ENCODE data around the gene PCSK1N.
A peak's percentile ranks its signal among the peaks of the same experiment; 100 is the strongest.
"Not testable (repeated sequence)": the region's sequence is repeated elsewhere in the genome, so short reads cannot be mapped to it uniquely, and the experiment has no call there.

The PCSK1N gene, protein sequence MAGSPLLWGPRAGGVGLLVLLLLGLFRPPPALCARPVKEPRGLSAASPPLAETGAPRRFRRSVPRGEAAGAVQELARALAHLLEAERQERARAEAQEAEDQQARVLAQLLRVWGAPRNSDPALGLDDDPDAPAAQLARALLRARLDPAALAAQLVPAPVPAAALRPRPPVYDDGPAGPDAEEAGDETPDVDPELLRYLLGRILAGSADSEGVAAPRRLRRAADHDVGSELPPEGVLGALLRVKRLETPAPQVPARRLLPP

DNA sequence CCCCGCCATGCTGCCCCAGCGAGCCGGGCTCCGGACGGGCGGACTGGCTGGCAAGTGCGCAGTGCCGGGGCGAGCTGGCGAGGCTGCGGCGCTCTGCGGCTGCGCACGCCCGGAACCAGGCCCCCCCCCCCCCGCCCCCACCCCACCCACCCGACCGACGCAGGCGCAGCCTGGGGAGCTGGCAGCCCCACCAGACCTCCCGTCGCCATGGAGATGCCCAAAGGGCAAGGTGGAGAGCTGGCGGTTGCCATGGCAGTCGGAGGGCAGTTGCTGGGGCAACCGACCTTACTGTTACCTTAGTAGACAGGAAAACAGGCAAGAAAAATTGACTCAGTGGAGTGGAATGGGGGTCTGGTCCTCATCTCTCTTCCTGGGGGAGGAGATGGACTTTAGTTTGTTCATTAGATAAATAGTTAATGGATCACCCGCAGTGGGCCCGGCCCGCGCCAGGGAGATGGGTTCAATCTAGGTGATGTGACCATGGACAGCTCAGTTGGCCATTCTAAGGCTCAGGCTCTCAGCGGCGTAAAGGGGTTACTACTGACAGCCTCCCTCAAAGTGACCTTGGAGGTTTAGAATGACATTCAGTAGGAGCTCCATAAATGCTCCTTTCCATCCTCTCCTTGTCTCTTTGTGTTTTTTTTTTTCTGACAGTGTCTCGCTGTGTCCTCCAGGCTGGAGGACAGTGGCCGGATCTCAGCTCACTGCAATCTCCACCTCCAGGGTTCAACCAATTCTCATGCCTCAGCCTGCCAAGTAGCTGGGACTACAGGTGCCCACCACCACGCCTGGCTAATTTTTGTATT lies at the start of gene PCSK1N:
PCSK1N (minus strand) TSS at position 87 of the 806 bp plus-strand sequence; CDS start at position 9, 78 bp downstream.
- Histone ChIP-seq H4K20me1 (no peaks in the 10 kb centered on the region), H3K27me3 (peaks cover 41% of the 10 kb centered on the region), H3K4me2 (no peak within 1 kb of the TSS), H3K4me1 (no peaks in the 10 kb centered on the region), H3K9ac (no peak within 1 kb of the TSS), H3K36me3 (no peaks in the 10 kb centered on the region), H3K9me3 (peaks cover 12% of the 10 kb centered on the region; the same call in 1 of the 2 replicates), H3K4me3 (no peak within 1 kb of the TSS), H3K27ac (no peak within 1 kb of the TSS)
- no peak for TF ChIP-seq Cebpa-rat (IDR thresholded peaks at IDR 0.05)

GRCh38 chrX:48883729-48884128 lies 48.3 kb upstream of the PCSK1N start:
- H3K9me3 ChIP-seq, result no peaks in the 10 kb centered on the region
- H3K9ac ChIP-seq, result no peak overlapping the region
- TF ChIP-seq Cebpa-rat (IDR thresholded peaks at IDR 0.05), result no peak
- H3K27me3 ChIP-seq, result peaks cover 10% of the 10 kb centered on the region; the same call in 1 of the 2 replicates
- H3K4me3 ChIP-seq, result no peak overlapping the region
- H3K27ac ChIP-seq, result no peak overlapping the region
- no peaks in the 10 kb centered on the region for H3K4me1 ChIP-seq
- H3K4me2 ChIP-seq, result no peak overlapping the region
- no peaks in the 10 kb centered on the region for H4K20me1 ChIP-seq
- no peaks in the 10 kb centered on the region for H3K36me3 ChIP-seq

- not testable (repeated sequence) for H3K4me2 ChIP-seq, H3K4me3 ChIP-seq
Measured at GRCh38 chrX:48876944-48877343, 41.5 kb upstream of the PCSK1N start.

DNA sequence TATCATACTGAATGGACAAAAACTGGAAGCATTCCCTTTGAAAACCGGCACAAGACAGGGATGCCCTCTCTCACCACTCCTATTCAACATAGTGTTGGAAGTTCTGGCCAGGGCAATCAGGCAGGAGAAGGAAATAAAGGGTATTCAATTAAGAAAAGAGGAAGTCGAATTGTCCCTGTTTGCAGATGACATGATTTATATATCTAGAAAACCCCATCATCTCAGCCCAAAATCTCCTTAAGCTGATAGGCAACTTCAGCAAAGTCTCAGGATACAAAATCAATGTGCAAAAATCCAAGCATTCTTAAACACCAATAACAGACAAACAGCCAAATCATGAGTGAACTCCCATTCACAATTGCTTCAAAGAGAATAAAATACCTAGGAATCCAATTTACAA lies 36.6 kb upstream of the PCSK1N start:
- not testable (repeated sequence) for H3K27ac ChIP-seq, H3K36me3 ChIP-seq, H3K4me2 ChIP-seq, H3K9ac ChIP-seq, H3K4me3 ChIP-seq, H3K9me3 ChIP-seq, H4K20me1 ChIP-seq, H3K4me1 ChIP-seq
- H3K27me3 ChIP-seq, result peaks cover 16% of the 10 kb centered on the region; the same call in 1 of the 2 replicates

More at GRCh38 chrX:48876944-48877343, 41.5 kb upstream of the PCSK1N start:
- not testable (repeated sequence) for H3K9ac ChIP-seq, H3K4me1 ChIP-seq, H3K27ac ChIP-seq, H3K9me3 ChIP-seq, H3K36me3 ChIP-seq, H4K20me1 ChIP-seq
- peaks cover 15% of the 10 kb centered on the region; the same call in 1 of the 2 replicates for H3K27me3 ChIP-seq

- Histone ChIP-seq H3K4me2 (no peak overlapping the region), H3K4me1 (no peaks in the 10 kb centered on the region), H3K27ac (no peak overlapping the region), H3K9ac (no peak overlapping the region), H3K9me3 (peaks cover 4% of the 10 kb centered on the region; the same call in 1 of the 2 replicates), H3K4me3 (no peak overlapping the region), H3K27me3 (peaks cover 43% of the 10 kb centered on the region), H4K20me1 (no peaks in the 10 kb centered on the region), H3K36me3 (no peaks in the 10 kb centered on the region)
- no peak for TF ChIP-seq Cebpa-rat (IDR thresholded peaks at IDR 0.05)
Measured at GRCh38 chrX:48864210-48864609, 28.8 kb upstream of the PCSK1N start.

DNA sequence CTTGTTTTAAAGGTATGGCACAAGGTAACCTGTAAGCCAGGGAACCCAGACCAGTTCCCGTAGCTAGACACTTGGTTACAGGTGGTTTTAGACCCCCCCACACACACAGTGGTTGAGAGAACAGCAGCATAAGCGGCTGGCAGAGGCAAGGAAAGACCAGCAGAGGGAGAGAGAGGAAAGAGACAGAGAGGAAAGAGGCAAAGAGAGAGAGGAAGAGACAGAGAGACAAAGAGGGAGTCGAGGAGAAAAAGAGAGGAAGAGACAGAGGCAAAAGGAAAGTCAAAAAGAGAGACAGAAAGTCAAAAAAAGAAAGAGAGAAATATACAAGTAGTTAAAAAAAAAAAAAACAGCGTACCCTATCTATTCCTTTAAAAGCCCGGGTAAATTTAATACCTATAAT lies 19.5 kb upstream of the PCSK1N start:
- no peak overlapping the region for H3K4me2 ChIP-seq
- peaks cover 22% of the 10 kb centered on the region; the same call in 1 of the 2 replicates for H3K27me3 ChIP-seq
- H3K36me3 ChIP-seq, result no peaks in the 10 kb centered on the region
- no peaks in the 10 kb centered on the region for H4K20me1 ChIP-seq
- H3K4me1 ChIP-seq, result no peaks in the 10 kb centered on the region
- H3K9me3 ChIP-seq, result peaks cover 10% of the 10 kb centered on the region
- TF ChIP-seq Cebpa-rat (IDR thresholded peaks at IDR 0.05), result no peak
- H3K27ac ChIP-seq, result no peak overlapping the region
- no peak overlapping the region for H3K9ac ChIP-seq
- no peak overlapping the region for H3K4me3 ChIP-seq

- Histone ChIP-seq H3K9me3 (peaks cover 10% of the 10 kb centered on the region), H3K27me3 (peaks cover 25% of the 10 kb centered on the region; the same call in 1 of the 2 replicates)
- H3K9ac ChIP-seq, H3K4me3 ChIP-seq, H4K20me1 ChIP-seq, H3K27ac ChIP-seq, H3K4me2 ChIP-seq, H3K36me3 ChIP-seq, H3K4me1 ChIP-seq: not testable (repeated sequence)
Measured at GRCh38 chrX:48854121-48854804, 18.9 kb upstream of the PCSK1N start.

GRCh38 chrX:48853494-48853893 lies 18.1 kb upstream of the PCSK1N start:
- not testable (repeated sequence) for H3K27ac ChIP-seq, H3K4me3 ChIP-seq, H3K4me2 ChIP-seq, H3K9ac ChIP-seq, H3K36me3 ChIP-seq, H4K20me1 ChIP-seq
- H3K27me3 ChIP-seq, result peaks cover 25% of the 10 kb centered on the region; the same call in 1 of the 2 replicates
- H3K9me3 ChIP-seq, result peaks cover 10% of the 10 kb centered on the region
- peaks cover 11% of the 10 kb centered on the region for H3K4me1 ChIP-seq

- no peak overlapping the region for H3K27ac ChIP-seq
- H3K27me3 ChIP-seq, result peaks cover 25% of the 10 kb centered on the region; the same call in 1 of the 2 replicates
- H3K9ac ChIP-seq, result no peak overlapping the region
- no peak overlapping the region for H3K4me2 ChIP-seq
- no peaks in the 10 kb centered on the region for H4K20me1 ChIP-seq
- no peak overlapping the region for H3K4me3 ChIP-seq
- TF ChIP-seq Cebpa-rat (IDR thresholded peaks at IDR 0.05), result no peak
- peaks cover 11% of the 10 kb centered on the region for H3K4me1 ChIP-seq
- peaks cover 10% of the 10 kb centered on the region for H3K9me3 ChIP-seq
- no peaks in the 10 kb centered on the region for H3K36me3 ChIP-seq
Measured at GRCh38 chrX:48852857-48853256, 17.4 kb upstream of the PCSK1N start.

GRCh38 chrX:48848847-48849246 lies 13.4 kb upstream of the PCSK1N start:
- Histone ChIP-seq H3K36me3 (no peaks in the 10 kb centered on the region), H3K4me1 (peaks cover 11% of the 10 kb centered on the region), H4K20me1 (no peaks in the 10 kb centered on the region), H3K9me3 (peaks cover 10% of the 10 kb centered on the region), H3K4me2 (peak overlapping the region; percentile 12; the same call in 1 of the 2 replicates), H3K27me3 (peaks cover 37% of the 10 kb centered on the region; the same call in 1 of the 2 replicates), H3K27ac (no peak overlapping the region), H3K9ac (no peak overlapping the region), H3K4me3 (no peak overlapping the region)
- TF ChIP-seq Cebpa-rat (IDR thresholded peaks at IDR 0.05), result no peak

Data from BLaER1 (cell line).